Heart right ventricle (tissue), 16 donors: ENCODE data around the gene PGAM2. TPM values are rescaled to one million over a fixed set of nuclear protein-coding genes. Genes with fewer than 3 reads are reported as not detected.

Experiments used
- ATAC-seq, 8 donors: fragments of 200-7000 bp; cut with Tn5 transposase; one replicate each; pipeline ENCODE4 v1.9.1; 2020; ENCODE audit warnings: mild to moderate bottlenecking in 8 of 8, moderate library complexity in 8 of 8, moderate number of reproducible peaks in 1 of 8
- DNase-seq, 2 donors: peaks; one replicate each; pipeline ENCODE4 v3.0.0-alpha.2; 2020
- H3K27ac ChIP-seq, 10 donors: fragments of 200-600 bp; sonication (generic) in 2 of 10; one replicate each; pipeline versions ENCODE4 v1.5.0 to v1.8.0; 2020 to 2022; ENCODE audit warnings: mild to moderate bottlenecking in 3 of 10
- H3K27me3 ChIP-seq, 7 donors: fragments of 200-600 bp; one replicate each; pipeline ENCODE4 v1.8.0; 2021 to 2022; ENCODE audit warnings: mild to moderate bottlenecking in 2 of 7
- H3K36me3 ChIP-seq, 9 donors: fragments of 200-600 bp; sonication (generic) in 1 of 9; one replicate each; pipeline versions ENCODE4 v1.5.0 to v1.8.0; 2020 to 2022; ENCODE audit warnings: mild to moderate bottlenecking in 2 of 9
- H3K4me1 ChIP-seq, 9 donors: fragments of 200-600 bp; sonication (generic) in 1 of 9; one replicate each; pipeline versions ENCODE4 v1.5.0 to v1.8.0; 2020 to 2022; ENCODE audit warnings: mild to moderate bottlenecking in 4 of 9
- H3K4me3 ChIP-seq, 10 donors: fragments of 200-600 bp; sonication (generic) in 2 of 10; one replicate each; pipeline versions ENCODE4 v1.5.0 to v1.8.0; 2020 to 2022; ENCODE audit warnings: mild to moderate bottlenecking in 7 of 10, moderate library complexity in 2 of 10
- H3K9me3 ChIP-seq, 11 donors: fragments of 200-600 bp in 10 of 11; sonication (generic) in 2 of 11; one replicate each; pipeline versions ENCODE4 v1.5.0 to v1.8.0; 2013 to 2022; ENCODE audit warnings: mild to moderate bottlenecking in 2 of 11, control low read depth in 1 of 11, moderate library complexity in 1 of 11
- WGBS, 2 donors: extraction: QIAGEN DNeasy Blood & Tissue Kit; methylation state at CpG; one replicate each; pipeline ENCODE4 v1.1.7; 2013; ENCODE audit warnings: inconsistent platforms in 1 of 2; 5-methylcytosine and 5-hydroxymethylcytosine counted together
- intact Hi-C, 10 donors: fragments of 100-400 bp; cut with DNase I; formaldehyde crosslinking; loops; one replicate each; pipeline versions ENCODE4 v1.11.1 to v1.14.2; 2022
- polyA plus RNA-seq, 2 donors: library from polyadenylated mRNA; stranded (reverse); fragments of 200-250 nt; gene quantifications; one replicate each; pipeline ENCODE4 v1.2.3, GENCODE V29; 2013
- total RNA-seq, 10 donors: library from RNA; stranded (reverse); fragmentation: NEBNext Ultra II Directional in 3 of 10; extraction: Animal tissue kit (Norgen Biotek cat#: 25700) in 3 of 10; gene quantifications; one replicate each; pipeline versions ENCODE4 v1.2.1 to v1.2.4, GENCODE V29; 2021 to 2023
- TF ChIP-seq, protein P1 (sequence below), 9 donors: fragments of 200-600 bp; sonication (generic) in 2 of 9; IDR thresholded peaks; one replicate each; pipeline versions ENCODE4 v1.5.0 to v1.8.0; 2021 to 2022; ENCODE audit warnings: antibody characterized with exemption in 9 of 9, mild to moderate bottlenecking in 5 of 9, moderate library complexity in 1 of 9
- donor health status: Arrhythmogenic right ventricular cardiomyopathy.
- donor health status: ischemic (EF 13 %, LVEDD 7.1; RV severe dilation, severe dysfunction).
- donor health status: healthy with polysubstance abuse.
- donor health status: DM: no; HTN: yes; CAD: no.
- donor health status: DM: no; HTN: no; CAD: no.
- donor health status: ischemic (EF 25% LVEDD 6.9; RV normal size, moderate dysfunction).
- donor health status: ischemic (EF 25% LVEDD 5.7; RV mildly dilated, moderate dysfunction).
- donor health status: healthy.
- donor health status: DM: yes; HTN: yes; CAD: no.
- donor health status: Ischemic cardiomyopathy.
- donor health status: ischemic (EF 35%, LVEDD 5.7; RV mildly dilated, moderate dysfunction).
- donor health status: nonischemic (EF 11% LVEDD 7.7; RV severe dilation, severe dysfunction).
- donor health status: DM: yes; HTN: yes; CAD: no.
- donor health status: PGD.
- donor health status: ischemic (EF 29% LVEDD 5.4; RV normal size, mild dysfunction).
- donor health status: nonischemic (EF 23%, LVEDD 6.1; RV moderate dilation, normal function).

Gene PGAM2
- total and polyA plus RNA-seq, 12 donors, result 367 to 2,327 (median 557) TPM

- intact Hi-C loops, result loop anchor here in 8 of 10 donors (2.0 to 10.0 kb wide), 5 partner anchors 121 to 403 kb away; partner anchors contain the start of gene YKT6 (in 1 of the 8)
- Histone ChIP-seq H3K27me3 (no peaks in the 10 kb centered on the region), H3K4me3 (peak overlapping the region in 5 of 10 donors; percentile 3 to 25 (median 17)), H3K9me3 (no peaks in the 10 kb centered on the region), H3K4me1 (peaks cover 25 to 68% (median 51%) of the 10 kb centered on the region in 9 donors), H3K36me3 (peaks cover 0 to 62% (median 34%) of the 10 kb centered on the region in 9 donors), H3K27ac (peak overlapping the region; percentile 56 to 93 (median 73))
- peak; percentile 51 to 77 (median 71) for ATAC-seq
- WGBS, 2 donors, result 54 to 62% methylated on average over 26 of the region's 26 CpGs
- TF ChIP-seq, protein P1, sequence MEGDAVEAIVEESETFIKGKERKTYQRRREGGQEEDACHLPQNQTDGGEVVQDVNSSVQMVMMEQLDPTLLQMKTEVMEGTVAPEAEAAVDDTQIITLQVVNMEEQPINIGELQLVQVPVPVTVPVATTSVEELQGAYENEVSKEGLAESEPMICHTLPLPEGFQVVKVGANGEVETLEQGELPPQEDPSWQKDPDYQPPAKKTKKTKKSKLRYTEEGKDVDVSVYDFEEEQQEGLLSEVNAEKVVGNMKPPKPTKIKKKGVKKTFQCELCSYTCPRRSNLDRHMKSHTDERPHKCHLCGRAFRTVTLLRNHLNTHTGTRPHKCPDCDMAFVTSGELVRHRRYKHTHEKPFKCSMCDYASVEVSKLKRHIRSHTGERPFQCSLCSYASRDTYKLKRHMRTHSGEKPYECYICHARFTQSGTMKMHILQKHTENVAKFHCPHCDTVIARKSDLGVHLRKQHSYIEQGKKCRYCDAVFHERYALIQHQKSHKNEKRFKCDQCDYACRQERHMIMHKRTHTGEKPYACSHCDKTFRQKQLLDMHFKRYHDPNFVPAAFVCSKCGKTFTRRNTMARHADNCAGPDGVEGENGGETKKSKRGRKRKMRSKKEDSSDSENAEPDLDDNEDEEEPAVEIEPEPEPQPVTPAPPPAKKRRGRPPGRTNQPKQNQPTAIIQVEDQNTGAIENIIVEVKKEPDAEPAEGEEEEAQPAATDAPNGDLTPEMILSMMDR (IDR thresholded peaks at IDR 0.05), result peak in 1 of 9 donors; percentile 10
- DNase-seq, result peak; percentile 77 to 83
These were observed 8.4 kb upstream of the PGAM2 start for GRCh38 chr7:44073664-44074348.

DNA sequence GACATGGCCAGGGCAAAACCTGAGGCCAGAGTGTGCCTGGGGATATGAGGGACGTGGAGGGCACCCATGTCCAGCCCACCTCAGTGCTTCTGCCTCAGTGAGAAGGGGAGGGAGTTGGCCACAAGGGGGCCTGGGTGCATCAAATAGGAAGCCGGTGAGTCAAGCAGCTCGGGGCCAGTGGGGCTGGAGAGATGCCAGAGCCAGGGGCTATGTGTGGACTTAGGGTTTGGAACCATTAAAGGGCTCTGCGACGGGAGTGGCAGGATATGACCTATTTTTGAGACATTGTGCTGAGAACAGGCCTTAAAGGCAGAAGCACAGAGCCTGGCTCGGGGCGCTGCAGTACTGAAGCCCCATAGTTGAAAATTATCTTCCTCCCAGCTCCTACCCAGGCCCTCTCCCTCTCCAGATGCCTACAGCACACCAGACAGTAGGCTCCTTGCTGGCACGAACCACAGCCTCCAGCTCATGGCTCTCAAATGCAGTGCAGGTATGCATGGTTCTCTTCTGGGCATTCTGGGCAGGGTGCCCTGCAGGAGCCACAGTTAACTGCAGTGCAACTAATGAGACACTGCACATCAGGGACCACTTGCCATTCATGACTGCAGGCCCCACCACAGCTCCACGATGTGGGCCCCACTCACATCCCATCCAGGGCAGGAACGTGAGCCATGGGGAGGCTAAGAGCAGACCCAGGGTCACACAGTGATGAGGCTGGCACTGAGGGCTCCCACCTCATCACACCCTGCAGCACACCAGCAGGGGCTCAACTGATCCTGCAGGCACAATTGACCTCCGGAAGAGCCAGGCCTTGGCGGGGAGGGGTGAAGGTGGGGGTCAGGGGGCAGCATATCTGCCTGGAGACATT is 7.2 kb upstream of the PGAM2 start:
- DNase-seq, result peak; percentile 81 to 82
- H3K4me3 ChIP-seq, result no peak overlapping the region
- peaks cover 0 to 50% (median 27%) of the 10 kb centered on the region in 9 donors for H3K36me3 ChIP-seq
- 42 to 44% methylated on average over 12 of the region's 12 CpGs for WGBS, 2 donors
- TF ChIP-seq, protein P1 (IDR thresholded peaks at IDR 0.05), result peak; percentile 37 to 83 (median 73)
- ATAC-seq, result peak; percentile 50 to 79 (median 68)
- peak overlapping the region in 9 of 10 donors; percentile 64 to 93 (median 74) for H3K27ac ChIP-seq
- peaks cover 19 to 58% (median 43%) of the 10 kb centered on the region in 9 donors for H3K4me1 ChIP-seq
- no peaks in the 10 kb centered on the region for H3K9me3 ChIP-seq
- intact Hi-C loops, result loop anchor here in 8 of 10 donors (2.0 to 10.0 kb wide), 5 partner anchors 122 to 405 kb away; partner anchors contain the start of gene YKT6 (in 1 of the 8)
- H3K27me3 ChIP-seq, result no peaks in the 10 kb centered on the region

DNA sequence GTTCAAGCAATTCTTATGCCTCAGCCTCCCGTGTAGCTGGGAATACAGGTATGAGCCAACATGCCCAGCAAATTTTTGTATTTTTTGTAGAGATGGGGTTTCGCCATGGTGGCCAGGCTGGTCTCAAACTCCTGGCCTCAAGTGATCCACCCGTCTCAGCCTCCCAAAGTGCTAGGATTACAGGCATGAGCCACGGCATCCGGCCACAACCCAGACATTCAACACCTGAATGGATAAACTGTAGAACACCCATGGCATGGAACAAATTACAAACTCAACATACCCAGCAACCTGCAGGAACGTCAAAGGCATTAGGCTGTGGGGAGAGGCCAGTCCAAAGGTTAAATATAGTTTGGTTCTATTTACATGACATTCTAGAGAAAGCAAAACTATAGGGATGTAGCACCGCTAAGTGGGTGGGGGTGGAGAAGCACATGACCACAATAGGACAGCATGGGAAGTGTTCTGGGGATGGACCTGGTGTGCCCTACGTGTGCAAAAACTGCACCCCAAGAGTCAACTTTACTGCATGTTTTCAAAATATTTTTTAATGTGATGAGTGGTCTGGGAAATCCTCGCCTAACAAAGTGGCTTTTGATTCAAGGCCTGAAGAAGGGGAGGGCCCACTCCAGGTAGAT is 6.5 kb upstream of the PGAM2 start:
- Histone ChIP-seq H3K36me3 (peaks cover 0 to 42% (median 22%) of the 10 kb centered on the region in 9 donors), H3K27me3 (no peaks in the 10 kb centered on the region), H3K9me3 (no peaks in the 10 kb centered on the region), H3K27ac (peak overlapping the region in 9 of 10 donors; percentile 64 to 93 (median 74)), H3K4me1 (peaks cover 19 to 55% (median 37%) of the 10 kb centered on the region in 9 donors), H3K4me3 (no peak overlapping the region)
- no peak for DNase-seq
- intact Hi-C loops, result loop anchor here in 8 of 10 donors (2.0 to 10.0 kb wide), 5 partner anchors 123 to 405 kb away; partner anchors contain the start of gene YKT6 (in 1 of the 8)
- no peak for ATAC-seq
- TF ChIP-seq, protein P1 (IDR thresholded peaks at IDR 0.05), result no peak
- 62 to 65% methylated on average over 9 of the region's 9 CpGs for WGBS, 2 donors
